Activated CD4-positive, alpha-beta memory T cell treated with anti-CD3 and anti-CD28 coated beads, Interleukin-2, amount 10 ng/mL, durations not matched to agents 7 days and 5 days (primary cell): ENCODE measurements around the gene AK9. TPM values are rescaled to one million over a fixed set of nuclear protein-coding genes. Genes with fewer than 3 reads are reported as not detected.
"Not testable (repeated sequence)": the region's sequence is repeated elsewhere in the genome, so short reads cannot be mapped to it uniquely, and the experiment has no call there.

ENCODE experiments used
- CTCF ChIA-PET: fragments of 350-600 bp; sonication (Branson Sonifier 250); formaldehyde crosslinking; loops from one replicate; lab custom pipeline; 2021; ENCODE audit warnings: antibody characterized with exemption, inconsistent platforms; lab: Charles Lee
- POLR2A ChIA-PET: fragments of 350-600 bp; sonication (Branson Sonifier 250); formaldehyde crosslinking; loops from one replicate; lab custom pipeline; 2021; ENCODE audit warnings: antibody characterized with exemption; lab: Charles Lee
- DNase-seq: peaks from one replicate; pipeline ENCODE4 v3.0.0-alpha.2; 2020
- H3K27ac Mint-ChIP-seq: one replicate; pipeline ENCODE4 v1.8.0; 2021; ENCODE audit warnings: mild to moderate bottlenecking, mixed read lengths
- H3K27me3 Mint-ChIP-seq: one replicate; pipeline ENCODE4 v1.8.0; 2021; ENCODE audit warnings: mixed read lengths
- H3K36me3 Mint-ChIP-seq: one replicate; pipeline ENCODE4 v1.8.0; 2021; ENCODE audit warnings: low read depth, mixed read lengths
- H3K4me1 Mint-ChIP-seq: one replicate; pipeline ENCODE4 v1.8.0; 2021; ENCODE audit warnings: mixed read lengths
- H3K4me3 Mint-ChIP-seq: one replicate; pipeline ENCODE4 v1.8.0; 2021; ENCODE audit warnings: mild to moderate bottlenecking, mixed read lengths
- H3K9me3 Mint-ChIP-seq: one replicate; pipeline ENCODE4 v1.8.0; 2021; ENCODE audit warnings: mixed read lengths
- total RNA-seq, 2 experiments: library from RNA; stranded (reverse); gene quantifications; one replicate each; pipeline ENCODE4 v1.2.3, GENCODE V29; 2021

AK9 gene
- total RNA-seq, 2 experiments from 2014 or later, result 4.9 to 5.5 TPM

DNA sequence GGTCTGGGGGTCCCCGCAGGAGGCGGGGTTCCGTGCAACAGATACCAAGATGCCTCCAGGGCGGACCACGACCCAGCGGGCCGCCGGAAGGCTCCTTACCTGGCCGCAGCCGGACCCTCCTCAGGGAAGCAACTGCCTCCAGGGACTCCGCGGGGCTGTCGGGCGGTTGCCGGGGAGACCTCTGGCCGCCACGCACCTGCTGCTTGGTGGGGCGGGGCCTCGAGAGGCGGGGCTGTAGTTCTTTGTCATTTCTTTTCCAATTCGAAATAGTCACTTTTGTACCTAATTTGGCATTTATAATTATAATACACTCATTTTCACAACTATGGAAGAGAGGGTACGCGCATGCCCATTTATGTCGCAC is 647 bp downstream of the AK9 start:
- Mint-ChIP-seq H3K27me3 (peaks cover 7% of the 10 kb centered on the region), H3K36me3 (no peaks in the 10 kb centered on the region), H3K4me1 (peaks cover 23% of the 10 kb centered on the region), H3K9me3 (no peaks in the 10 kb centered on the region), H3K27ac (peak overlapping the region; percentile 72), H3K4me3 (peak overlapping the region; percentile 83)
- CTCF ChIA-PET, result interaction anchor here (1.3 to 1.7 kb wide), 2 partner anchors 15 to 349 kb away, joined by 5 read pairs; no protein-coding TSS in a partner anchor
- DNase-seq, result peak; percentile 66
- POLR2A ChIA-PET, result interaction anchor here (1.9 to 2.0 kb wide), 3 partner anchors 11 to 236 kb away, joined by 4 to 6 read pairs (median 6); no protein-coding TSS in a partner anchor

DNA sequence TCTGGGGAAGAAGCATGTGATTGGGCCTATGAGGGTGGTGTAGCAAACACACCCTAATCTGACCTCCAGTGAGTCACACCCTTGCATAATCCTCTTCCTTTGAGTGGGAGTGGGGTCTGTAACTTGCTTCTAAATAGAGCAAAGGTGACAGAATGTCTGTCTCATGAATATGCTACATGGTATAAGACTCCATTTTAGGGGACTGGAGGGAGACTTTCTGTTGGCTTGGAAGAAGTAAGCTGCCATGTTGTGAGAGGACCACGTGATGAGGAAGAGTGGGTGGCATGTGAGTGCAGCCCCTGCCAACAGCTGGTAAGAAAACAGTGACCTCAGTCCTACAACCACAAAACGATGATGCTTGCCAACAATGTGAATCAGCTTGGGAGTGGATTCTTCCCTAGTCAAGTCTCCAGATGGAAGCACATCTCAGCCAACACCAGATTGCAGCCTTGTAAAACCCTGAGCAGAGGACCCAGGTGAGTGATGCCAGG is 3.7 kb downstream of the AK9 start:
- no peaks in the 10 kb centered on the region for H3K36me3 Mint-ChIP-seq
- no peak overlapping the region for H3K4me3 Mint-ChIP-seq
- no peak overlapping the region for H3K27ac Mint-ChIP-seq

DNA sequence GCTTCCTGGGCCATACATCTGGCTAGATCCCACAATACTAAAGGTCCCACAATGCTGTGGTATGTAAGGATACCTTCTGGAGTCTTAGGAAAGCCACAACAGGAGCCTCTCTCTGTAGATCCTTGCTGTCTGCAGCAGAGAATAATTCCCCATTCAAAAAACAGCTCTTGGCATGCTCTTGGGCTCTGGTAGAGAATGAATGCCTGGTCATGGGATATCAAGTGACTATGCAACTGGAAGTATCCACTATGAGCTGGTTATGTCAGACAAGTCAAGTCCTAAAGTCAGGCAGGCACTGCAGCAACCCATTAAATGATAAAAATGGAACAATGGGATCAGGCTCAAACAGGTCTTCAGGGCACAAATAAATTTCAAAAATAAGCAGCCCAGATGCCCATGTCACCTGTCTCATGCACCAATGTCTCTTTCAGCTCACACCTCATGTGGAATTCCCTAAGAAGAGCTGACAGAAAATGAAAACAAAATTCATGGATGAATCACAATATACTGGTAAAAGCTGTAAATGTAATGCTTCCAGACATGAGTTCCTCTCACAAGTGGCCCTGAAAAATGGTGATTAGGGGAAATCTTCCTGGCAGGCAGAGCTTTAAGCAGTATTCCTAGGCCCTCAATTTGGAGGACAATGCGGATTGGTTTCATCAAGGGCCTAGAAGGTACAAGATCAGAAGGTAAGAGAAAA is 4.3 kb downstream of the AK9 start:
- Mint-ChIP-seq H3K36me3 (no peaks in the 10 kb centered on the region), H3K27ac (no peak overlapping the region), H3K27me3 (peaks cover 7% of the 10 kb centered on the region), H3K4me3 (no peak overlapping the region), H3K9me3 (no peaks in the 10 kb centered on the region), H3K4me1 (peaks cover 12% of the 10 kb centered on the region)
- POLR2A ChIA-PET, result no interaction called here
- no peak for DNase-seq
- CTCF ChIA-PET, result interaction anchor here (1.5 kb wide), 1 partner anchor 353 kb away, joined by 6 read pairs; no protein-coding TSS in a partner anchor

More for the DNA sequence above, 3.7 kb downstream of the AK9 start:
- peaks cover 18% of the 10 kb centered on the region for H3K4me1 Mint-ChIP-seq
- CTCF ChIA-PET, result interaction anchor here (0.6 to 1.5 kb wide), 2 partner anchors 10 to 352 kb away, joined by 3 to 6 read pairs; no protein-coding TSS in a partner anchor
- POLR2A ChIA-PET, result no interaction called here
- DNase-seq, result no peak
- peaks cover 7% of the 10 kb centered on the region for H3K27me3 Mint-ChIP-seq
- no peaks in the 10 kb centered on the region for H3K9me3 Mint-ChIP-seq

DNA sequence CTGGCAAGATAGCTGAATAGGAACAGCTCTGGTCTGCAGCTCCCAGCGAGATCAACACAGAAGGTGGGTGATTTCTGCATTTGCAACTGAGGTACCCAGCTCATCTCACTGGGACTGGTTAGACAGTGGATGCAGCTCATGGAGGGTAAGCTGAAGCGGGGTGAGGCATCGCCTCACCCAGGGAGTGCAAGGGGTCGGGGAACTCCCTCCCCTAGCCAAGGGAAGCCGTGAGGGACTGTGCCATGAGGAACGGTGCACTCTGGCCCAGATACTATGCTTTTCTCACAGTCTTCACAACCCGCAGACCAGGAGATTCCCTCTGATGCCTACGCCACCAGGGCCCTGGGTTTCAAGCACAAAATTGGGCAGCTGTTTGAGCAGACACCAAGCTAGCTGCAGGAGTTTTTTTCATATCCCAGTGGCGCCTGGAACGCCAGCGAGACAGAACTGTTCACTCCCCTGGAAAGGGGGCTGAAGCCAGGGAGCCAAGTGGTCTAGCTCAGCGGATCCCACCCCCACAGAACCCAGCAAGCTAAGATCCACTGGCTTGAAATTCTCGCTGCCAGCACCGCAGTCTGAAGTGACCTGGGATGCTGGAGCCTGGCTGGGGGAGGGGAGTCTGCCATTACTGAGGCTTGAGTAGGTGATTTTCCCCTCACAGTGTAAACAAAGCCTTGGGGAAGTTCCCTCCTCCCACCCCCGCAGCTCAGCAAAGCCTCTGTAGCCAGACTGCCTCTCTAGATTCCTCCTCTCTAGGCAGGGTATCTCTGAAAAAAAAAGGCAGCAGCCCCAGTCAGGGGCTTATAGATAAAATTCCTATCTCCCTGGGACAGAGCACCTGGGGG is 12.1 kb downstream of the AK9 start:
- H3K4me1 Mint-ChIP-seq, H3K9me3 Mint-ChIP-seq, H3K4me3 Mint-ChIP-seq, CTCF ChIA-PET, DNase-seq, POLR2A ChIA-PET, H3K36me3 Mint-ChIP-seq, H3K27me3 Mint-ChIP-seq, H3K27ac Mint-ChIP-seq: not testable (repeated sequence)

DNA sequence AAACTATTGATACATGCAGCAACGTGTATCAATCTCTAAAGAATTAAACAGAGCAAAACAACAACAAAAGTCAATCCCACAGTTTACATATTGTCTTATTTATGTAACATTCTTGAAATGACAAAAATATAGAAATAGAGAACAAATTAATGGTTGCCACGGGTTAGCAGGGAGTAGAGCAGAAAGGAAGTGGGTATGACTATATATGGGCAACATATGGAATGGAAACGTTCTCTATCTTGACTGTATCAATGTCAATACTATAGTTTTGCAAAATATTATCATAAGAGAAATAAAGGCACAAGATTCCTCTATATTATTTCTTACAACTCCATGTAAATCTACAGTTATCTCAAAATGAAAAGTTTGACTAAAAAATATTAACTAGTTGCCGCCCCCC is 12.8 kb downstream of the AK9 start:
- POLR2A ChIA-PET, result no interaction called here
- CTCF ChIA-PET, result no interaction called here
- H3K27ac Mint-ChIP-seq, result no peak overlapping the region
- no peak overlapping the region for H3K4me3 Mint-ChIP-seq
- no peaks in the 10 kb centered on the region for H3K9me3 Mint-ChIP-seq
- no peaks in the 10 kb centered on the region for H3K36me3 Mint-ChIP-seq
- no peaks in the 10 kb centered on the region for H3K4me1 Mint-ChIP-seq
- H3K27me3 Mint-ChIP-seq, result no peaks in the 10 kb centered on the region
- DNase-seq, result no peak

DNA sequence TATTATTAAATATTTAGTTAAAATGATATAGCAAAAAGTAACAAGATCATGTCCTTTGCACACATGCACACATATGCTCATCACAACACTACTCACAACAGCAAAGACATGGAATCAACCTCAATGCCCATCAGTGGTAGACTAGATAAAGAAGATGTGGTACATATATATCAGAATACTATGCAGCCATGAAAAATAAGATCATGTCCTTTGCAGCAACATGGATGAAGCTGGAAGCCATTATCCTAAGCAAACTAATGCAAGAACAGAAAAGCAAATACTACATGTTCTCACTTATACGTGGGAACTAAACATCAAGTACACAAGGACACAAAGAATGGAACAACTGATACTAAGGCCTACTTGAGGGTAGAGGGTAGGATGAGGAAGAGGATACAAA is 14.3 kb downstream of the AK9 start:
- no peaks in the 10 kb centered on the region for H3K4me1 Mint-ChIP-seq
- H3K27ac Mint-ChIP-seq, result no peak overlapping the region
- H3K9me3 Mint-ChIP-seq, result no peaks in the 10 kb centered on the region
- DNase-seq, result no peak
- no peaks in the 10 kb centered on the region for H3K36me3 Mint-ChIP-seq
- ChIA-PET CTCF (no interaction called here), POLR2A (no interaction called here)
- no peak overlapping the region for H3K4me3 Mint-ChIP-seq
- no peaks in the 10 kb centered on the region for H3K27me3 Mint-ChIP-seq

DNA sequence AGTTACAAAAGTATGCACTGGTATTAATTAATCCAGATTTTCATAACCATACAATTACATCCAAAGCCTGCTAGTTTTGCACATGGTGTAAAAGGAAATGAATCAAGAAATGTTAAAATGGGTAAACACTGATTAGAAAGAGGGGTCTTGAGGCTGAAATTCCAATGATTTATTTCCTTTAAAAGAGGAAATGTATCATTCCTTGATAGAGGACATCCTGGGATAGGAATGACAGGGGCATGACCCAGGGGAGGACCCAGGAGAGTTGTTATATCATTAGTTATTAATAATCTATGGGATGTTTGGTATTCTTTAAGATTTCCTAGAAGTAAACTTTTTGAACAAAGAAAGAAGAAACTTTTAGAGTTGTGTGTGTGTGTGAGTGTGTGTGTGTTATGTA is 18.2 kb downstream of the AK9 start:
- ChIA-PET POLR2A (no interaction called here), CTCF (no interaction called here)
- no peak for DNase-seq
- no peak overlapping the region for H3K4me3 Mint-ChIP-seq
- no peaks in the 10 kb centered on the region for H3K4me1 Mint-ChIP-seq
- no peaks in the 10 kb centered on the region for H3K27me3 Mint-ChIP-seq
- H3K9me3 Mint-ChIP-seq, result no peaks in the 10 kb centered on the region
- H3K36me3 Mint-ChIP-seq, result no peaks in the 10 kb centered on the region
- H3K27ac Mint-ChIP-seq, result no peak overlapping the region

DNA sequence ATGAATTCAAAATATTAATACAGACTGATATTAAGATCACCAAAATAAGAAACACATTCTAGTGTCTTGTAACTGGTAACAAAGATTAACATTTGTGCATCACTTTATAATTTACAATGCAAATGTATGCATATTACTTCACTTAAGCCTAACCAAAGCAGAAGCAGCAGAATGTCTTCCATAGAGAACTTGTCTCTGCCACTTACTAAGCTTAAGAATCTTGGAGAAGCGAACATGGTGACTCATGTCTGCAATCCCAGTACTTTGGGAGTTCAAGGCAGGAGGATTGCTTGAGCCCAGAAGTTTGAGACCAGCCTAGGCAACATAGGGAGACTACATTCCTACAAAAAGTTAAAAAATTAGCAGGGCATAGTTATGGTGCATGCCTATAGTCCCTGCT is 18.8 kb downstream of the AK9 start:
- ChIA-PET CTCF (no interaction called here), POLR2A (no interaction called here)
- no peak overlapping the region for H3K4me3 Mint-ChIP-seq
- H3K4me1 Mint-ChIP-seq, result no peaks in the 10 kb centered on the region
- no peaks in the 10 kb centered on the region for H3K36me3 Mint-ChIP-seq
- H3K27me3 Mint-ChIP-seq, result no peaks in the 10 kb centered on the region
- no peak for DNase-seq
- H3K27ac Mint-ChIP-seq, result no peak overlapping the region
- H3K9me3 Mint-ChIP-seq, result no peaks in the 10 kb centered on the region

DNA sequence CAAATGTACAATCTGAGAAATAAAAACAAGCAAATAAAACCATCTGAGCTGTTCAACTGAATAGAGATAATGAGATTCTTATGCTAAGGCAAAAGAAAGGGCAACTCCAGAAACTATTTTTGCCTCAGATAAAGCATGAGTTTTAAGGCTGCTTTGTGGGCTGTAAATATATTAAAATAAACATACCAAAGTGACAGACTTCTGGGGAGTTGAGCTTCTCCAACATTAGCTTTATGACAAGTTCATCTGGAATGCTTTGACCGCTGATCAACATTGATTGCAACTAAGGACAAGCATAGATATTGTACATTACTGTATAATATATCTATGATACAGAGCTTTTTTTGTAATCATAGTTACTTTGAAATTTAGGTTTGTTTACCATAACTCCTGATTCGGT is 19.3 kb downstream of the AK9 start:
- Mint-ChIP-seq H3K27ac (no peak overlapping the region), H3K4me3 (no peak overlapping the region), H3K9me3 (no peaks in the 10 kb centered on the region), H3K36me3 (no peaks in the 10 kb centered on the region), H3K4me1 (no peaks in the 10 kb centered on the region), H3K27me3 (no peaks in the 10 kb centered on the region)
- POLR2A ChIA-PET, result no interaction called here
- DNase-seq, result no peak
- CTCF ChIA-PET, result no interaction called here

DNA sequence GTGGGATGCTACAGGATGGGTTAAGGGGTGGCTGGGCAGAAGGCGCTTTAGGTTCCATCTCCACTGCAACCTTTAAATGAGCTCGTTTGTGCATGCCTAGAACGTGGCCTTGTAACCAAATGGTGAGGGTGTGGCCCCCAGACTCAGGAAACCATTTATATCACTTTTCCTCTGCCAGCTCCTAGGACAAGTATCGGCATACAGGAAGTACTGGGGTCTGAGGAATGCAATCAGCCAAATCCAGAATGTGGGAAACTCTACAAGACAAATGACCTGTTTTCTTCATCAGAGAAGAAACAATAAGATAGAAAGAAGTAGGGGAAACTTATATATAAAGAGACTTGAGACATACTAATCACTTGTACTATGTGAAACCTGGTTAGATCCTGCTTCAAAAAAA is 21.2 kb downstream of the AK9 start:
- CTCF ChIA-PET, result interaction anchor here (1.4 kb wide), 1 partner anchor 369 kb away, joined by 6 read pairs; no protein-coding TSS in a partner anchor
- no peak for DNase-seq
- Mint-ChIP-seq H3K27me3 (no peaks in the 10 kb centered on the region), H3K36me3 (no peaks in the 10 kb centered on the region), H3K9me3 (peaks cover 2% of the 10 kb centered on the region), H3K4me3 (no peak overlapping the region), H3K27ac (no peak overlapping the region), H3K4me1 (no peaks in the 10 kb centered on the region)
- POLR2A ChIA-PET, result no interaction called here

DNA sequence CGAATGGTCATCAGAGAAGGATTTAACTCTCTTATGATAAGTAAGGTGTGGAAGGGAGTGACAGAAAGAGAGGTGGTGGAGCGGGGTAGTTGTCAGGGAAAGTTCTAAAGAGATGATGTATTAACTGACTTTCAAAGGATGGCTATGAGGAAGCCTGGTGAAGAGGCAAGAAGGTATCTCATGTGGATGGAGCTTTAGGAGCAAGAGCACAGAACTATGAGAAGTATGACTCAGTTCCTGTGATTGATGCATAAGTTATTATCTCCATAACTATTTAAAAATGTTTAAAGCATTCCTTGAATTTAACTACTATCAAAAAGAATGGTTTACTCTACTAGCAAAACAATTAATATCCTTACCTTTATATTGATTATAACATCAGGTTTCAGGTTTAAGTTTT is 28.8 kb downstream of the AK9 start:
- POLR2A ChIA-PET, result no interaction called here
- no peaks in the 10 kb centered on the region for H3K27me3 Mint-ChIP-seq
- CTCF ChIA-PET, result no interaction called here
- H3K36me3 Mint-ChIP-seq, result no peaks in the 10 kb centered on the region
- H3K9me3 Mint-ChIP-seq, result peaks cover 2% of the 10 kb centered on the region
- no peak overlapping the region for H3K4me3 Mint-ChIP-seq
- H3K4me1 Mint-ChIP-seq, result peaks cover 7% of the 10 kb centered on the region
- DNase-seq, result no peak
- H3K27ac Mint-ChIP-seq, result no peak overlapping the region

DNA sequence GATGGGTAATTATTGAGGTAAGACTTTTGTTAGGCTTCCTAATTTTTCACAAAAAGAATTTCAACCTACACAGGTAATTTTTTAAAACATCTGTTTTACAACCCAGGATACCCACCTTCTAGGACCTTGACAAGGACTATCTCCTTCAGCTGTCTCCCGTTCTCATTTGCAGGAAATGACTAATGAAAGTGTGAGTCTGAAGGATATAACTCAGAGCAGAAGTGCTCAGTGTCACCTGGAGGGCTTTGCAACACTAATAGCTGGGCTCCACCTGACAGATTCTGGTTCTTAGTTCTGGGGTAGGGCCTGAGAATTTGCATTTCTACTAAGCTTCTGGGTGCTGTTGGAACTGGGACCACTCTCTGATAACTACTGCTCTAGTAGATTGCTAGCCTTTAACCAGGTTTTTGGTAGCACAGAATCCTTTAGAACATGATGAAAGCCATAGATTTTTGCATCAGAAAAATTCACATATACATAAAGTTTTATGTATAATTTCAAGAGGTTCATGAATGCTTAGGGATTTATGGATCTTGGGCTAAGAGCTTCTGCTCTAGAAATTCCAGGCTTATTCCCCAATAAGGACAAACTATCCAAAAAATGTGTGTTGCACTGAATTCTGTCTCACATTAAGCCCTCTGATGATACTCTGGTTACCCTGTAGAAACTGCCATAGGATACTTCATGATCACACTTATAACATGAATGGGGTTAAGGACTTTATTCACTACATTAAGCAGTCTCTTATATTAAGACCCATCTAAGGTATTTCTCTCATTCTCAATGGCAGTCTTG is 30.3 kb downstream of the AK9 start:
- no peak overlapping the region for H3K4me3 Mint-ChIP-seq
- peaks cover 7% of the 10 kb centered on the region for H3K4me1 Mint-ChIP-seq
- CTCF ChIA-PET, result no interaction called here
- H3K27me3 Mint-ChIP-seq, result no peaks in the 10 kb centered on the region
- no peak for DNase-seq
- POLR2A ChIA-PET, result no interaction called here
- H3K9me3 Mint-ChIP-seq, result no peaks in the 10 kb centered on the region
- no peaks in the 10 kb centered on the region for H3K36me3 Mint-ChIP-seq
- no peak overlapping the region for H3K27ac Mint-ChIP-seq

DNA sequence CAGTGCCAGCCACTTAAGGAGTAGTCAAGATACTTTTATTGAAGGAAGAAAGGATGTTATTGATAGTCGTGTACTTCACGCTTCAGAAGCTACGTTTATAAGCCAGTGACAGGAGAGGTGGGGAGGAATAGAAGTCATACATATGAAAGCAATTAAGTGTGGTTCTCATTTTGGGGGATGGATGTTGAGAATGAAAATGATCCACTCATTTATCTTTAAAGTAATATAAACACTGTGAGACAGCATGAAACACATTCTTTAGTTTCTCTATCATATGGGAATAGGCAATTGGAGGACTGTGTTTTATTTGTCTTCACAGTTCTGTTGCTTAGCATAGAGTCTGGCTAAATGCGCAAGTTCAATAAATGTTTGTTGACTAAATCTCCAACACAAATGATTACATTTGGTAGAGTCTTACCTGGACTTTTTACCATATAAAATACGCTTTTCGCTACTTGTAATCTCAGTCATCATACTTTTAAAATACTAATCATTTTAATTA is 35.2 kb downstream of the AK9 start:
- Mint-ChIP-seq H3K4me3 (no peak overlapping the region), H3K27ac (no peak overlapping the region), H3K9me3 (no peaks in the 10 kb centered on the region), H3K36me3 (no peaks in the 10 kb centered on the region), H3K27me3 (no peaks in the 10 kb centered on the region), H3K4me1 (peaks cover 7% of the 10 kb centered on the region)
- CTCF ChIA-PET, result no interaction called here
- no peak for DNase-seq
- POLR2A ChIA-PET, result no interaction called here
